ENCODE data around the gene LXN. TPM values are rescaled to one million over a fixed set of nuclear protein-coding genes. Genes with fewer than 3 reads are reported as not detected.

The LXN gene
- total and polyA plus RNA-seq, 2 of the 8 experiments (the other 6 are each of a cell fraction or from before 2014, with no cell fraction given) = 3.2 to 4.7 TPM

GRCh38 chr3:158701420-158702065 lies 29.1 kb upstream of the LXN start:
- CTCF ChIA-PET (ENCODE audit: partially characterized antibody) = interaction anchor here (0.7 to 1.4 kb wide), 4 partner anchors 13 to 1537 kb away, joined by 3 to 6 read pairs (median 3); partner anchors contain the start of gene GFM1
- no peak for FAIRE-seq
- H2BK15ac ChIP-seq (ENCODE audit: low read length) = no peak overlapping the region
- TF ChIP-seq HDAC2 (IDR thresholded peaks at IDR 0.05; ENCODE audit: borderline replicate concordance in 1 of 2, low read depth in 2 of 2, low read length in 2 of 2) = no peak
- no peak for TF ChIP-seq ATF3 (IDR thresholded peaks at IDR 0.05; ENCODE audit: insufficient read depth, low read depth, low read length)
- TF ChIP-seq FOSL1 (IDR thresholded peaks at IDR 0.05; ENCODE audit: insufficient read depth, low read depth, low read length) = no peak
- TF ChIP-seq CTBP2 (IDR thresholded peaks at IDR 0.05; ENCODE audit: borderline replicate concordance, insufficient read depth, insufficient read length, low read length) = no peak

More at GRCh38 chr3:158701420-158702065, 29.1 kb upstream of the LXN start:
- Histone ChIP-seq H3K79me2 (ENCODE audit: control insufficient read depth in 1 of 2, insufficient read depth in 2 of 2, low read length in 2 of 2) (no peaks in the 10 kb centered on the region), H3K4me1 (replicated peaks in 1 of 4; ENCODE audit: control insufficient read depth in 3 of 4, insufficient read depth in 4 of 4, low read length in 3 of 4) (no peaks in the 10 kb centered on the region), H3K4me3 (ENCODE audit: extremely low read depth in 1 of 4, insufficient read depth in 2 of 4, low read depth in 3 of 4, low read length in 4 of 4) (no peak overlapping the region), H3K9ac (replicated peaks in 1 of 4; ENCODE audit: extremely low read depth in 1 of 4, low read depth in 3 of 4, low read length in 3 of 4) (no peak overlapping the region), H4K91ac (replicated peaks; ENCODE audit: insufficient read length, low read length) (no peak overlapping the region), H3K23ac (ENCODE audit: insufficient read length) (no peak overlapping the region), H2BK120ac (replicated peaks; ENCODE audit: low read depth, low read length) (no peak overlapping the region), H3K9me3 (ENCODE audit: insufficient read depth in 2 of 2, low read depth in 1 of 2, low read length in 1 of 2) (no peaks in the 10 kb centered on the region), H3K56ac (replicated peaks; ENCODE audit: insufficient read length, low read depth, low read length) (no peak overlapping the region), H3K14ac (ENCODE audit: insufficient read length) (no peak overlapping the region), H3K36me3 (ENCODE audit: control insufficient read depth in 2 of 4, insufficient read depth in 4 of 4, low read length in 3 of 4) (no peaks in the 10 kb centered on the region), H2BK5ac (ENCODE audit: low read depth, low read length) (no peak overlapping the region), H2BK20ac (ENCODE audit: low read length) (no peak overlapping the region), H4K5ac (ENCODE audit: insufficient read length, low read depth, low read length) (no peak overlapping the region), H2AK5ac (ENCODE audit: low read depth, low read length) (no peak overlapping the region), H3K4me2 (ENCODE audit: insufficient read depth in 1 of 2, low read depth in 2 of 2, low read length in 2 of 2) (no peak overlapping the region), H3K79me1 (ENCODE audit: low read depth, low read length) (no peaks in the 10 kb centered on the region), H3K27me3 (replicated peaks in 1 of 4; ENCODE audit: control insufficient read depth in 3 of 4, extremely low read depth in 1 of 4, insufficient read depth in 3 of 4, low read length in 3 of 4) (no peaks in the 10 kb centered on the region), H2BK12ac (ENCODE audit: low read depth, low read length) (no peak overlapping the region), H3K18ac (ENCODE audit: extremely low read depth, low read length) (no peak overlapping the region), H2AFZ (ENCODE audit: low read length) (no peak overlapping the region), H3K23me2 (ENCODE audit: low read depth, low read length) (no peaks in the 10 kb centered on the region), H4K8ac (ENCODE audit: extremely low read depth, insufficient read depth, low read length) (no peak overlapping the region), H3K27ac (ENCODE audit: low read depth, low read length) (no peak overlapping the region), H4K20me1 (replicated peaks in 1 of 2; ENCODE audit: control insufficient read depth in 1 of 2, insufficient read depth in 2 of 2, low read length in 2 of 2) (peaks cover 0 to 2% of the 10 kb centered on the region in 2 experiments), H3K4ac (replicated peaks; ENCODE audit: insufficient read length, low read depth, low read length) (no peak overlapping the region)
- no peak for DNase-seq (ENCODE audit: low read depth in 1 of 2, low spot score in 2 of 2)
- POLR2A ChIA-PET (ENCODE audit: partially characterized antibody) = interaction anchor here (0.7 kb wide), 1 partner anchor 833 kb away, joined by 3 read pairs; no protein-coding TSS in a partner anchor
- 87% methylated on average over 4 of the region's 4 CpGs; no CpG with 5 or more reads in 1 of the 2 experiments for WGBS, 2 experiments (ENCODE audit: extremely low coverage in 1 of 2, insufficient coverage in 1 of 2, insufficient read length in 1 of 2, insufficient replicate concordance in 2 of 2, low coverage in 1 of 2, low lambda C conversion rate in 2 of 2, missing lambda C conversion rate in 1 of 2)

All from H1 (cell line).